Measurements from ENCODE around the gene ZFYVE9.

DNA sequence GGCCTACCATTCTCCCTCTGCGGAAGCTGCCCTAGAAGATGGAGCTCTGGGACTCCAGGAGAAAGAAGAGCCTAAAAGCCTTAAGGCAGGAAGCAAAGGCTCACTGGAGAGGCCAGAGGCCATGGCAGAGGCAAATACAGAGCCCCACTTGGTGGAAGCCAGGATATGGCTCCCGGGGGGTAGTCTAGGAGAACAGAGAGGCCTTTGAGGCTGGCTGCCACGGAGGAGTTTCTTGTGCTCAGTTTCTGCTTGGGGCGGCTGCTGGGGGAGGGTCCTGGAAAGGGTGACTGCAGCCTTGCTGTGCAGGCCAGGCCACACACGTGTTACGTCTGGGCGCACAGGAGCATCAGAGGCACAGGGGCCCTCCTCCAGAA is 218.7 kb downstream of the ZFYVE9 start:
- TF ChIP-seq POLR2AphosphoS5 (IDR thresholded peaks at IDR 0.05; ENCODE audit: borderline replicate concordance, low read depth, low read length) = no peak
- TF ChIP-seq EZH2 (IDR thresholded peaks at IDR 0.05) = no peak
